Fibroblast of the aortic adventitia (primary cell): Measurements from ENCODE around the gene SLC39A3. TPM values are rescaled to one million over a fixed set of nuclear protein-coding genes. Genes with fewer than 3 reads are reported as not detected.

Experiments
- DNase-seq: peaks from one replicate; pipeline ENCODE4 v3.0.0-alpha.2; 2010; ENCODE audit warnings: low read depth
- H3K4me3 ChIP-seq: 2 replicates; pipeline ENCODE4 v1.5.1; 2011; ENCODE audit warnings: low read depth, mild to moderate bottlenecking, control low read depth, low read length, moderate library complexity
- CTCF ChIP-seq: IDR thresholded peaks from 2 replicates; pipeline ENCODE4 v1.5.1; 2011; ENCODE audit warnings: mild to moderate bottlenecking, low read length, control low read depth, inconsistent platforms; ENCODE audit not compliant: insufficient read depth
- total RNA-seq: library from RNA; depleted of rRNA; stranded (reverse); fragments of >200 nt; gene quantifications from 2 replicates; pipeline ENCODE4 v1.2.3, GENCODE V29; 2012; ENCODE audit warnings: low replicate concordance

SLC39A3 gene
- total RNA-seq, 1 donor = 28.4 TPM

- H3K4me3 ChIP-seq = no peak overlapping the region
- no peak for TF ChIP-seq CTCF
- DNase-seq = no peak
These were observed 21.5 kb upstream of the SLC39A3 start for GRCh38 chr19:2761309-2761677.

- H3K4me3 ChIP-seq = no peak overlapping the region
- DNase-seq = no peak
- no peak for TF ChIP-seq CTCF
These were observed 20.1 kb upstream of the SLC39A3 start for GRCh38 chr19:2759965-2760364.

- no peak for TF ChIP-seq CTCF
- no peak overlapping the region for H3K4me3 ChIP-seq
- DNase-seq = no peak
These were observed 19.5 kb upstream of the SLC39A3 start for GRCh38 chr19:2759362-2759761.

- no peak overlapping the region for H3K4me3 ChIP-seq
- TF ChIP-seq CTCF = no peak
- no peak for DNase-seq
These were observed 18.9 kb upstream of the SLC39A3 start for GRCh38 chr19:2758601-2759313.

GRCh38 chr19:2756921-2757881 is 17.4 kb upstream of the SLC39A3 start:
- DNase-seq = no peak
- no peak for TF ChIP-seq CTCF

GRCh38 chr19:2756477-2756876 is 16.7 kb upstream of the SLC39A3 start:
- TF ChIP-seq CTCF = no peak
- DNase-seq = no peak
- no peak overlapping the region for H3K4me3 ChIP-seq

More at GRCh38 chr19:2756921-2757881, 17.4 kb upstream of the SLC39A3 start:
- no peak overlapping the region for H3K4me3 ChIP-seq
